ENCODE data around the gene KIF21A.
"Not testable (repeated sequence)": the region's sequence is repeated elsewhere in the genome, so short reads cannot be mapped to it uniquely, and the experiment has no call there.

KIF21A gene

DNA sequence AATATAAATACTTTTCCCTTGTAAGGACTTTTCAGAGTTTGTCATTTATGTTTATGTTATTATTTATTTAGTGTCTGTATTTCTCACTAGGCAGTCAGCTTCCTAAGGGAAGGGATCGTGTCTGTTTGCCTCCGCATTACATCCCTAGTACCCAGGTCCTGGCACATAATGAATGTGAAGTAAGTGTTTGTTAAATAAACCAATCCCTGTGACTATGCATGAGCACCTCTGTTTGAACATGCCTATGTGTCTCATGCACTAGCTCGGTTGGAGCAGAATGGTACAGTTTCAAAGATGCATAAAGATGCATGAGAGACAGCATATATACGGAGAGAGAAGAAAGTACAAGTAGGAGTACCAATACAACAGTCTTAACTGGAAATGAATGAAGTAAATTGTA, 99.3 kb downstream of the KIF21A start:
- DNase-seq = no peak

DNA sequence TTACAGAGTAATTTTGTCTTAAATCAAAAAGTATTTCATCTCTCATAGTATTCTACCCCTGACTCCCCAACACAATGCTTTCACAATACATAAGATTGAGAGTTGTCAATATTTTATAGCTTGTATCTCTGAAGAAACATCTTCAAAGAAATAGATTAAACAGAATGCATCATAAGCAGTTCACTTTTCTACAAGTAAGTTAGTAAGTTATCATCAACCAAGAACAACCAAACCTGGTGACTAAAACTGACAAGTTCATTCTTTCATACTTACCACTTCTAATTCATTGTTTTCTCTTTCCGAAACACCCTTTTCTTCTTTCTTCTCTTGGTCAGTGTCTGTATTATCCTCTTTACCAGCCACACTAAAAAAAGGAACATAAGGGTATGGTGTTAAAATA, 101.2 kb downstream of the KIF21A start:
- DNase-seq = no peak

DNA sequence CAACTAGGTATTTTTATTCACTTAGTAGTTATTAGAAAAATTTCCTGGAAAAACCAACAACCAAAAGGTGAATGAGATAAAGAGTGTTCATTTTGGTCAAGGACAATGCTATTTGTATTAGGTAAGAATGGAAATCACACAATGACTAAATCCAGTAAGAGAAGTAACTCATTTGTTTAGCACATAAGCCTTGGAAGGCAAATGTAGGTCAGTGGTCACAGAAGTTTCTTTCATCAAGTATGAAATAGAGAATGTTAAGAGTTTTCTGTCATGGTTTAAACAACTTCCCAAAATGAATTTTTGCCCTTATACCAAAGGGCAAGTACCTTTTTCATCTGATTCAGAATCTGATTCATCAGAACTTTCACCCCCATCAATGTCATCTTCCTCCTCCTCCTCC, 101.7 kb downstream of the KIF21A start:
- DNase-seq = no peak

DNA sequence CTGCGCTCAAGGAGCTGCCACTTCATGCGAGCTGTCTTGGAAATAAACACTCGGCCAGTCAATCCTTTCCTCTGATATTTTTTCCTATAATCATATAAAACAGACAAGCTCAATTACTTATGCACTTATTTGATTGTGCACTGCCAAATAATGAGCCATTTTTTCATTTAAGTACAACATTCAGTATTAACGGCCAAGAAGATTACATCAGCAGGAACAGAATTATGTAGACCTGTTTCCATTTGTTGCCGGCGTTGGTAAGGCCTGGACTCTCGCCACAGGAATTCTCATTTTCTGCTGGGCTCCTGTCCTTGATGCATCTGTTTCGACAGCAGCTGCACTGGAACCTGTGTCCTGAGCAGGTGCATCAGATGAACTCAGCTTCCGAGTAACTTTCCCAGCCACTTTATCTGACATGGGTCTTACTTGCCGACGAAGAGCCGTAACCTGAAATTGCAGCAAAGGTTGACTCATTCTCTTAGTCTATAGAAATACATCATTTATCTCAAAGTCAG, 110.2 kb downstream of the KIF21A start:
- DNase-seq = no peak

DNA sequence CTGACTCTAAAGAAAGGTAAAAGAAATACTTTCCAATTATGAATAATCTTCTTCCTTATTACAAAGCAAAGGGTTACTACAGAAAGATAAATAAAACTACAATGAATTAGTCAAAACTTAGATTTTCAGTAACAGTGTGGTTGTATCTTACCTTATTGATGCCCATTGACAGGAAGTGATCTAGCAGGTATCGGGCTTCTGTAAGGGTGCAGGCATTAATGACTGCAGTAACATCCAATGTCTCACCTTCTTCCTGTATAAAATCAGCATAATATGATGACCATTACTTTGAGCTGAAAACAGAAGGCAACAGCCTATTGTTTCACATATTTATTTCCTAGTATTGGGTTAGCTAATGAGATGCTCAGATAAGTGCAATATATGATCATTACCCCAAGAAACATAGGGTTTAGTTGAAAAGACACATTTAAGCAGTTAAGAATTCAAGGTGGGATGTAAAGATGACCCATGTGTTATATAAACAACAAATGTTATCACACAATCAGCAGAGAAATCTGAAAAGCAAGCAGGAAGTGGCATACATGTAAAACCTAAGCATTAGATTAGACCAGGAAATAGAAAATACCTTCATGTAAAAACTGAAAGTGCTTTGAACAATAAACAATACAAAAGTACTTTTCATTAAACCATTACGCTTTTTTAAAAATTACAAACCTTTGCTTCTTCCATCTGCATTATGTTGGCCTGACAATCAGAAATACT, 111.2 kb downstream of the KIF21A start:
- DNase-seq = no peak

DNA sequence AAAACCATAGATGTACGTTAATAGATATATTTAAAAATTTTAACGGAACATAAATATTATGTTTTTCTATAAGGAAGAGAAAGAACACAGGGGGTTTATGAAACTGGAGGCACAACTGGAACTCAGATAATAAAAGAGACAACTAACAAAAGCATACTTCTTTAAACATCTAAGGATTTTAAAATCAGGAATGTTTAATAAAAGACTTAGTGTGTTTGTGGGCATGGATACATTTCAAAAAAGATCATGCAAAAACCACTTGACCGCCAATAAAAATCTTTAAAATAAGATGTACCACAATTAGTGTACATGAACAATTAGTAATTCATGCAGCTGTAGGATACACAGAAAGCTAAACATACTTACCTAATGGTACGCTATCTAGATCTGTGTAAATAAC, 113.0 kb downstream of the KIF21A start:
- DNase-seq = no peak

DNA sequence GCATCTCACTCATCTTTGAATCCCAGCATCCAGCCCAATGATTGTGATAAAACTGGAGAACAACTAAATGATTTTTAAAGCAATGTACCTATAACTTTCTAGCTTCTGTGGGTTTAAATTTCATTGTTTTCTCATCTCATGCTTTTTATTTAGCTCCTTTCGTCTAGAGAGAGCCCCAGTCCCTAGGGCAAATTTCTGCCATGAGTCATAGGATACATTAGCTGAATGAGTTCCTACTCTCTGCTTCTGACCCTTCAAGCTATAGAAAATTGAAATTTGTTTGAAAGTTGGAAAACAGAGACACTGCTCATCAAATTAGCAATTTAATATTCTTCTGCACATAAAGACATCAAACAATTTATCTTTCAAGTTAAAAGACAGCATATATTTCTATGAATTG, 113.9 kb downstream of the KIF21A start:
- no peak for DNase-seq

DNA sequence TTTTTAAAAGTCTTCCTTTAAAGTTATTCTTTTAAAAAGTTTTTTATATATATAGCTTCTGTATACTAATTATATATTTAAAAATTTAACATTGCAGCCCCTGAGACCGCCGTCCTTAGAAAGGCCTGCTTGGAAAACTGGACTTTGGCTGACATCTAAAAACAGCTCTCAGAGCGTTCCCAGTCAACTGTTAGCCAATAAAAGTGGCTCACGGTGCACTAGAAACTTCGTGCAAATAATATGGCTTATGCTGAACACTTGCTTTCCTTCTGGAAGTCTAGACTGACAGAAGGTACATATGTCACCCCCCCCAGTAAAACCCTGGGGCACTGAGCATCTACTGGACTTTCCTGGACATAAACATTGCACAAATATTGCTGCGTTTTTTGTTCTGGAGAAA, 115.0 kb downstream of the KIF21A start:
- no peak for DNase-seq

DNA sequence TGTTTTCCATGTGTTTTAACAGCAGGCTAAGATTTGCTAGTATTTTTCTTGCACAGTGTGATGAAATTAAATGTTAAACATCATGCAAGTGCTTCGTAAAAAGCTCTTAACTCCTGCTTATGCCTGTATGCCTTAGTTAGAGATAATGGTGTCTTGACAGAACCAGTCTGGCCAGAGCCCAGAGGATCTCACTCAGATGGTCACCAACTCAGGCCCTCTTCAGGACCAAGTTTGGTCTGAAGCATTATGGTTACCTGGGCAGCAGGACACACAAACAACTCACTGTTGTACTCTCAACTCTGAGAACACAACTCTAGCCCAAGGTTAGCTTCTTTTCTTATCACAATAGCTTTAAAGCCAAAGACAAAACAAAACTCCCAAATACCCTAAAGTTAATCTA, 115.4 kb downstream of the KIF21A start:
- no peak for DNase-seq

DNA sequence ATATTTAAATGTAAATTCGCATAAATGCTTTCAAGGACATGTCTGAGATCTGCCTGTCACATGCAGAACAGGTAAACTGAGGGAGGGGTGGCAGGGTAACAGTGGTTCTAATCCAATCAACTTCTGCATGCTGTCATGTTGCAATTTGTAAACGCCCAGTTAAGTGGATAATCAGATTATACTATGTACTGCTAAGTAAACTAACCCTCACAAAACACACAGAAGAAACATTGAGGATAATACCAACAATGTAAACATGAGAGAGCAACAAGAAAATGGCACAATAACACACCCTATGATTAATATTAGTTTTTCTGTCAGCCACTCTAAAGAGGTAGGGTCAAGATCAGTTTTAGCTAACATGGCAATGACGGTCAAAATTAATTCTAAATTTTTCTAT, 123.7 kb downstream of the KIF21A start:
- DNase-seq = no peak

DNA sequence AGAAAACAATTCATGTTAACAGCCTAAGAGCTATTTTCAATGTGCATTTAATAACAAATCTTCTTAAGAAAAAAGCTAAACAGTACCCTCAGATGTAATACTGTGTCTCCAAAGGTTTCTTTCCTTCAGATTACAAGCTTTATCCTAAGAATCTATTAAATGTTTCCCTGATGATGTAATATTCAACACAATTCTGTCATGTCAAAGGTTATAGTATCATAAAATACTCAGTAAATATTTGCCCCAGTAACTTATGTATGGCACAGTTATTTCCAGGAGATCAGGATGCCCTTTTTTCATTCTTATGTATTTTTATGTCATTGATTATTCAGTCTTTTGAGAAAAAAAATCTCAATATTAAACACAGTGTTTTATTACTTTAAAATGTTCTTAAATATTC, 128.4 kb downstream of the KIF21A start:
- DNase-seq = no peak

DNA sequence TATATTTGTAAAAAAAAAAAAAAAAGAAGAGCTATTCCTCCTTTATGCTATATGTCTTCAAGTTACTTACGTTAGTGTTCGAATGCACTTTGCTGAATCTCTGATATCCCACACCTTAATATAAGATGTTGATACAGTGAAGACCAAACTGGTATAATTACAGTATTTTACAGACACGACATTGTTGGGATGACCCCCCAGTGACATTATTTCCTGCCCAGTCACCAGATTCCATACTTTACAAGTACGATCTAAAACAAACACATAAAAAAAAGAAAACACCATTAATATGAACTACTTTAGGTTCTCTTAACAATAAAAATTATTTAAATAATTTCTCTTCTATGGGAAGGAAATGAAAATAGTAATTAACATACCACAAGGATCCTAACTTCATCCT, 133.4 kb downstream of the KIF21A start:
- DNase-seq = no peak

DNA sequence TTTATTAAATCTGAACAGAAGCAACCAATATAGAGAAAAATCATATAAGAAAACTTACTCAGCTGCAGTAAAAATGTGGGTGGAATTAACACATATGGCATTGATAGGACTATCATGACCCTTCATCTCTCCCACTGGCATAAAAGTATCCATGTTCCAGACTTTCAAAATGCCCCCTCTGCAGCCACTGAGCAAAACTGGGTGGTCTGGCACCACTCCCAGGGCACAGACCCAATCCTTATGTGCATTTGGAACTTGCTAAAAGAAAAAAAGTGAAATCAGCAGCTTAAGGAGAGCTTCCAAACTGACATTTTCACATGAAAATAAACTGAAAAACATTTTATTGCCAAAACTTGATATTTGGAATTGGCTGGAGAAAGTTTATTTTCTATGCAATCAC, 141.5 kb downstream of the KIF21A start:
- DNase-seq = no peak

DNA sequence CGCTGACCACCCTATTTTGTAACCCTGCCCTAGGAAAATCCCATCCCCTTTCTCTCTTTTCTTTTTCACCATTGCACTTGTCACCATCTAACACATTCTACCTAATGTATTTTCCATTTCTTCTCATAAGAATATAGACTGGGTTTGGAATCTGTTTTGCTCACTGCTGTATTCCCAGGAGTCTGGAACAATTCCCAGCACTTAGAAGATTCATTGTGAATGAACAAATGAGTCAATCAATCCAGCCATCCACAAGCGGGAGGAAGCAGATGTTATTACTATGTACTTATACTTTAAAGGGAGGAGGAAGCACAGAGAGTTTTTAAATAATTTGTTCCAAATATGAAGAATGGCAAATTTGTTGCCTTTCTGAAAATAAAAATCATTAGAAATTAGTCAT, 142.1 kb downstream of the KIF21A start:
- DNase-seq = no peak

DNA sequence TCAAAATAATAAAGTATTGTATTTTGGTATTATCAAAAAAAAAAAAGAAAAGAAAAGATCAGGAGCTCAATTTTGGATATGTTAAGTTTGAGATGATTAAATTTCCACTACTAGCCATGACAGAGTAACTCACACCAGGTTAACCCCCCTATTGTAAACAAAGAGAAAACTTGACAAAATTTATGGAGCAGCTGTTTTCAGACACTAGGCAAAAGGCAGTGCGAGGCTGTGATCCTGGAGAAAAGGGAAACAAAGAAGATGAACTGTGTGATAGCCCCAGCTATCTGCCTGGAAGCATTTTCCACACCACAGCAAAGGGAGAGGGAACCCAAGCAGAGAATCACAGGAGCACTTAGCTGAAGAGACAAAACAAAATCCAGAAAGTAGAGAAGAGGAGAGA, 145.0 kb downstream of the KIF21A start:
- DNase-seq = no peak

DNA sequence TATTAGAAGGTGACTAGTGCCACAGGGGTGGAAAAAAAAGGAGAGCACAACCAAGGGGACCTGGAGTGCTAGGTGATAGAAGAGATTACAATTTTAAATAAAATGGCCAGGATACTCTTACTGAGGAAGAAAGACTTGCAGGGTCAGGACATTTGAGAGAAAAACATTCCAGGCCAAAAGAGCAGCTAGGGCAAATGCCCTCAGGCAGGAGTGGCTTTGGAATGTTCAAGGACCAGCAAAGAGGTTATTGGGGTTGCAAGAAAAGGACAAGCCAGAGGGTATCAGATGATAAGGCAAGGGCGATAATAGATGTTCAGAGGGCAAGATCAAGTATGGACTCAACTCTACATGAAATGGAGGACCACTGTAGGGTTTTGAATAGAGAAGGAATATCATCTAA, 146.4 kb downstream of the KIF21A start:
- DNase-seq = no peak

DNA sequence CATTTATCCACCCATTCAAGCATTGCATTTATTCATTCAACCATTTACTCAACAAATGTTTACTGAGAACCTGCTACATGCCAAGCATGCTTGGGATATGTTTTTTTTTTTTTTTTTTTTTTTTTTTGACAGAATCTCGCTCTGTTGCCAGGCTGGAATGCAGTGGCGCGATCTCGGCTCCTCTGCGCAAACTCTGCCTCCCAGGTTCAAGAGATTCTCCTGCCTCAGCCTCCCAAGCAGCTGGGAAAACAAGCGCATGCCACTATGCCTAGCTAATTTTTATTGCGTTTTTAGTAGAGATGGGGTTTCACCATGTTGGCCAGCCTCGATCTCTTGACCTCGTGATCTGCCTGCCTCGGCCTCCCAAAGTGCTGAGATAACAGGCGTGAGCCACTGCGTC, 147.3 kb downstream of the KIF21A start:
- not testable (repeated sequence) for DNase-seq

DNA sequence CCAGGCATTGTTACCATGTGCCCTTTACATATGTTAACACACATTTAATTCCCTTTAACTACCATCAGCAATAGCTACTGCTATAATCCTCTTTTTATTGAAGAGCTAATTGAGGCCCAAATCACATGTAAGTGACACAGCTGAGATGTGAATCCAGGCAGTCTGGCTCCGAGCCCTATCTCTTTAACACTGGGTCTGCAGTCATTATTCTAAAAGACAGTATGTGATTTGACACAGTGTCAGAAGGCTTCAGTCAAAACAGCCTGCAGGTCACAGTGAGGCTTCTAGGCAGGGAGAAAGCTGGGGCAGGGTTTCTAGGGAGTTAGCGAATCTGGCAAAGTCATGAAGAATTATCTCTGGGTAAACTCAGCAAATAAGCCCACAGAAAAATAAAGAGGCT, 148.2 kb downstream of the KIF21A start:
- DNase-seq = no peak

DNA sequence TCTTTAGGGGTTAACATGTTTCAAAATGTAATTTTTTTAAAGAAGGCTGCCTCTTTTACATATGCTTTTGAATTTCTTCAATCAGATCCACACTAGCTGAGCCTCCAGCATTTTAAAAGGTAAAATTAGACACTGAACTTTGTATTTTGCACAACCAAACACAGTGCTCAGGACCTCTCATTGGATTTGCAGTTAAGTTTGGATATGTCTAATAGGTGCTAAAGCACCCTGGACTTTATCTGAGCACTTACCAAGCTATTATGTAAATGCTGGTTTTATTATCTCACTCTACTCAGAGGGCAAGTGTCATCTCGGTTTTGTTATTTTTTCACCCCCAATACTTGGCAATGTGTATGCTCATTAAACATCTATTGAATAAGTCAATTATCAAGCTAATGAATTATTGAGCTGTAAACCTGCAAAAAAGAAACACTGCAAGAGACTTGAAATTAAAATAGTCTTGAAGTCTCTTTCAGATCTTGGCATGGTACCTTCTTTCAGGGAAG, 150.7 kb downstream of the KIF21A start:
- DNase-seq = no peak

DNA sequence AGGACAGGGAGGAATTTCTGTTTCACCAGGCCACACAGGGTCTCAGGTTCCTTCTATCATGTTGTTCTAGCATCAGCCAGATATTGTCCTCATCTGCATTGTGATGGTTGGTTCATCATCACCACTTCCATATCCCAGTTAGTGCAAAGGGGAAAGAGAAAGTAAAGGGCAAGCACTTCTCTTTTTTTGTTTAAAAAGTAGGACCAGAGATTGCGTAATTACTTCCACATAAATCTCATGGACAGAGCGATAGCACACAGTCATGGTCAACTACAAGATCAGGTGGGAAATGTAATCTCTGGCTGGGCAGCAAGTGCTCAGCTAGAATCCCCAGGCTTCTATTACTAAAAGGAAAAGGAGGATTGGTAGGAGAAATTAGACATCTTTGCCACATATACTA, 155.1 kb downstream of the KIF21A start:
- no peak for DNase-seq

DNA sequence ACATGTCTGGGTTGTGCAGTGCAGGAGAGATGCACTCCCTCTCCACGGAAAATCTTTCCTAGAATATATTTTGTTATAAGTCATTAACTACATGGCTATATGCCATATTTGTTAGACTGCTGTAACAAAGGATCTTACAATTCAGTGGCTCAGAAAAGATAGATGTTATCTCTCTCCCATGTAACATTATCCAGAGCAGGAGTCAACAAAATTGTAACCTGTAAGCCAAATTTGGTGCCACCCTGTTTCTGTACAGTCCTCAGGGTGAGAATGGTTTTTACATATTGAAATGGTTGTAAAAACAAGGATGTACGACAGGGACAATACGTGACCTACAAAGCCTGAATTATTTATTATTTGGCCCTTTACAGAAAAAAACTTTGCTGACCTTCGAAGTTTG, 155.5 kb downstream of the KIF21A start:
- DNase-seq = no peak

DNA sequence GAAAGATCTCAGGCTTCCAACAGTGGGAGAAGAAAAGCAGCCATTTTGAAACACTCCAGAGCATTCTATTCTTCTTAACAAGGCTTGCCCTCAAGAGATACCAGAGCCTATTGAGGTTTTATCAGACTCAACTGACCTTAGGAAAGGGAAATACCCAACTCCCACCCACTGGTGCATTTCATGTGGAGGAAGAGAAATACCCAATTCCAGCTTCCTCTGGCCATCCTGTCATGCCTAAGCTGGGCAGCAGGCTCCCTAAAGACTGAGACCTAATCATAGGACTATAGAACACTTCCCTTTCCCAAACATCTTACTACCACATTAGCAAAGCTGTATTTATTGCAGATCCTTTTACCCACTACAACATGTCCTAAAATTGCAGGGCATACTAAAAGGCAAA, 164.5 kb downstream of the KIF21A start:
- no peak for DNase-seq

DNA sequence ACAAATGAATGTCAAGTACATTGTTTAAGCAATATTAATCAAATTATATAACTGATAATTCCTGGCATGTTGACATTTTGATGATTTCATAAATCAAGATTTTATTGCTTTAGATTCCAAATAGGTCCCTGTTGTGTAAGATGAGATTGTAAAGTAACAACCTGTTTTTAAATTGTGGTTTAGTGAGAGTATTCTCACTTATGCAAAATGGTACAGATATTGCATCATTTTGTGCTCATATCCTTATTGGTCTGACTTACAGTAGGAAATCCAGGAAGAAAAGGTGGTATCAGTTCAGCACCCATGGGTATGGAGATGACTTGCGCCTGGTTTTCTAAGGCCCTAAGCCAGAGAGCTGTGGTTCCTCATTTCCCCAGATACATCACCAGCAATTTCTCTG, 165.5 kb downstream of the KIF21A start:
- DNase-seq = no peak

DNA sequence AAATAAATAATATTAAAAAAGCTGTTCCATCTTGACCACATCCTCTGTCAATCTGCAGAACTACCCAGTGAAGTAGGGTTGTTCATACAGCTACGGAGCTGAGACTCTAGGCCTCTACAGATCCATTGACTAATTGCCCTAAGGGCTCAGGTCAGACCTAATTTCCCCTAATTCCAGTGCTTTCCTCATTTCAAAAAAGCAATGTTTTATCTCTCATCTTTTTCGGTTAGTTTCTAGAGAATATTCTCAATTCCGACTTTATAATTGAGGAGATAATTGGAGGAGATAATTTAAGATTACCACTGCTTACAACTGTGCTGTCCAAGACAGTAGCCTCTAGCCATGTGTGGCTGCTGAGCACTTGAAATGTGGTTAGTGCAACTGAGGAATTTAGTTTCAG, 167.1 kb downstream of the KIF21A start:
- no peak for DNase-seq
